ENCODE measurements around the gene CCR7. TPM values are rescaled to one million over a fixed set of nuclear protein-coding genes. Genes with fewer than 3 reads are reported as not detected.

Gene CCR7
- total and polyA plus RNA-seq, 2 of the 13 experiments (the other 11 are each of a cell fraction or from before 2014, with no cell fraction given), result 0.04 to 0.53 TPM

- TF ChIP-seq ZNF574 (CRISPR knock-in tag; IDR thresholded peaks at IDR 0.05) (peak; percentile 61; the same call in 1 of the 2 replicates), PTBP1 (IDR thresholded peaks at IDR 0.05; ENCODE audit: low read depth, low read length, poor library complexity, severe bottlenecking) (no peak), ZNF720 (CRISPR knock-in tag; IDR thresholded peaks at IDR 0.05) (no peak), POGZ (CRISPR knock-in tag; IDR thresholded peaks at IDR 0.05) (peak; percentile 68), ZMAT3 (CRISPR knock-in tag; conservative IDR thresholded peaks at IDR 0.05) (peak; percentile 78), AKAP8 (CRISPR knock-in tag; IDR thresholded peaks at IDR 0.05) (peak; percentile 27; the same call in 1 of the 2 replicates), CAMTA2 (CRISPR knock-in tag; IDR thresholded peaks at IDR 0.05; ENCODE audit: borderline replicate concordance) (no peak), IRF9 (CRISPR knock-in tag; IDR thresholded peaks at IDR 0.05; ENCODE audit: borderline replicate concordance) (peak; percentile 80; the same call in 1 of the 2 replicates), NR0B2 (CRISPR knock-in tag; IDR thresholded peaks at IDR 0.05) (0 out of 2 replicates have a peak, but pooled peaks have one; percentile 68), ZSCAN29 (CRISPR knock-in tag; conservative IDR thresholded peaks at IDR 0.05) (no peak), TFAP4 (IDR thresholded peaks at IDR 0.05; ENCODE audit: borderline replicate concordance, low read depth) (peak; percentile 91), KDM4B (CRISPR knock-in tag; IDR thresholded peaks at IDR 0.05) (peak; percentile 65), GZF1 (CRISPR knock-in tag; IDR thresholded peaks at IDR 0.05) (no peak), KLF16 (CRISPR knock-in tag; IDR thresholded peaks at IDR 0.05) (peak in 1 of 2 experiments; percentile 82; a peak in 2 of 4 replicates), PPARG (CRISPR knock-in tag; conservative IDR thresholded peaks at IDR 0.05) (peak; percentile 66; the same call in 1 of the 2 replicates), ZNF512 (CRISPR knock-in tag; IDR thresholded peaks at IDR 0.05) (no peak), ERF (CRISPR knock-in tag; IDR thresholded peaks at IDR 0.05) (peak; percentile 78; the same call in 1 of the 2 replicates), ZNF296 (CRISPR knock-in tag; conservative IDR thresholded peaks at IDR 0.05) (peak; percentile 87), HNF1B (CRISPR knock-in tag; IDR thresholded peaks at IDR 0.05) (peak; percentile 38; the same call in 1 of the 2 replicates)
Measured at GRCh38 chr17:40551879-40552768, 13.1 kb downstream of the CCR7 start (continued).
